ENCODE measurements around the gene WEE1.

DNA sequence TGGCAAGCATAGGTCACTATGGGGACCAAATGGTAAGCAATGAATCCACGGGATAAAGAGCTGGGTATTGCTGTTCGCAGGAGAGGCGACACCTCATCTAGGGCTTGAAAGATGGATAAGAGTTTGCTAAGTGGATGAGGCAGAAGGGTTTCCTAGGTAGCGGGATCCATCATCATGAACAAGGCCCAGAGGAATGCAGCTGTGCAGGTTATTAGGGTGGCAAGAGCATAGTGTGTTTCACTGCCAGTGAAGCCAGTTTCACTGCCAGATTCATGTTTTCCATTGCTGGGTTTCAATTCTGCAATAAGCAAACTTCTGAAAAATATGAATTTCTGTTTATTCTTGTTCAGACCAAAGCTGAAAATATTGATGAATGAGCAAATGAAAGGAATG, 27.2 kb downstream of the WEE1 start:
- TF ChIP-seq, protein P1, sequence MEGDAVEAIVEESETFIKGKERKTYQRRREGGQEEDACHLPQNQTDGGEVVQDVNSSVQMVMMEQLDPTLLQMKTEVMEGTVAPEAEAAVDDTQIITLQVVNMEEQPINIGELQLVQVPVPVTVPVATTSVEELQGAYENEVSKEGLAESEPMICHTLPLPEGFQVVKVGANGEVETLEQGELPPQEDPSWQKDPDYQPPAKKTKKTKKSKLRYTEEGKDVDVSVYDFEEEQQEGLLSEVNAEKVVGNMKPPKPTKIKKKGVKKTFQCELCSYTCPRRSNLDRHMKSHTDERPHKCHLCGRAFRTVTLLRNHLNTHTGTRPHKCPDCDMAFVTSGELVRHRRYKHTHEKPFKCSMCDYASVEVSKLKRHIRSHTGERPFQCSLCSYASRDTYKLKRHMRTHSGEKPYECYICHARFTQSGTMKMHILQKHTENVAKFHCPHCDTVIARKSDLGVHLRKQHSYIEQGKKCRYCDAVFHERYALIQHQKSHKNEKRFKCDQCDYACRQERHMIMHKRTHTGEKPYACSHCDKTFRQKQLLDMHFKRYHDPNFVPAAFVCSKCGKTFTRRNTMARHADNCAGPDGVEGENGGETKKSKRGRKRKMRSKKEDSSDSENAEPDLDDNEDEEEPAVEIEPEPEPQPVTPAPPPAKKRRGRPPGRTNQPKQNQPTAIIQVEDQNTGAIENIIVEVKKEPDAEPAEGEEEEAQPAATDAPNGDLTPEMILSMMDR (IDR thresholded peaks at IDR 0.05) = no peak
- TF ChIP-seq POLR2A (IDR thresholded peaks at IDR 0.05) (no peak), EP300 (IDR thresholded peaks at IDR 0.05) (no peak)

Measured in sigmoid colon (tissue), 4 donors.